Activated CD4-positive, alpha-beta T cell treated with anti-CD3 and anti-CD28 coated beads for 36 hours (primary cell): ENCODE measurements around the gene MAPK7. TPM values are rescaled to one million over a fixed set of nuclear protein-coding genes. Genes with fewer than 3 reads are reported as not detected.
A peak's percentile ranks its signal among the peaks of the same experiment; 100 is the strongest.

Experiments
- ATAC-seq: fragments of 200-7000 bp; cut with Tn5 transposase; one replicate; pipeline ENCODE4 v1.10.0; 2021; ENCODE audit warnings: mild to moderate bottlenecking, moderate library complexity
- CTCF ChIA-PET: fragments of 350-600 bp; sonication (Branson Sonifier 250); formaldehyde crosslinking; loops from one replicate; lab custom pipeline; 2021; ENCODE audit warnings: antibody characterized with exemption; lab: Charles Lee
- POLR2A ChIA-PET: fragments of 350-600 bp; sonication (Branson Sonifier 250); formaldehyde crosslinking; loops from one replicate; lab custom pipeline; 2021; ENCODE audit warnings: antibody characterized with exemption, inconsistent platforms; lab: Charles Lee
- DNase-seq: peaks from one replicate; pipeline ENCODE4 v3.0.0-alpha.2; 2020
- H3K27ac Mint-ChIP-seq: one replicate; pipeline ENCODE4 v1.8.0; 2021; ENCODE audit warnings: mixed read lengths
- H3K27me3 Mint-ChIP-seq: one replicate; pipeline ENCODE4 v1.8.0; 2021; ENCODE audit warnings: mixed read lengths
- H3K36me3 Mint-ChIP-seq: one replicate; pipeline ENCODE4 v1.8.0; 2021; ENCODE audit warnings: low read depth, mixed read lengths
- H3K4me1 Mint-ChIP-seq: one replicate; pipeline ENCODE4 v1.8.0; 2021; ENCODE audit warnings: mixed read lengths
- H3K4me3 Mint-ChIP-seq: one replicate; pipeline ENCODE4 v1.8.0; 2021; ENCODE audit warnings: mild to moderate bottlenecking, moderate library complexity, mixed read lengths
- H3K9me3 Mint-ChIP-seq: one replicate; pipeline ENCODE4 v1.8.0; 2021; ENCODE audit warnings: low read depth, mixed read lengths
- intact Hi-C, 2 experiments: fragments of 100-400 bp; cut with DNase I in 1 of 2; cut with micrococcal nuclease in 1 of 2; formaldehyde crosslinking; loops; one replicate each; pipeline versions ENCODE4 v1.14.2 to v1.15.1; 2022 to 2024; cut with DNase I, micrococcal nuclease
- total RNA-seq, 2 experiments: library from RNA; stranded (reverse); gene quantifications; one replicate each; pipeline ENCODE4 v1.2.3, GENCODE V29; 2021

Gene MAPK7
- total RNA-seq, 2 experiments from 2014 or later = 19.0 to 20.8 TPM

- H3K27ac Mint-ChIP-seq = no peak overlapping the region
- POLR2A ChIA-PET = no interaction called here
- CTCF ChIA-PET = no interaction called here
- no peaks in the 10 kb centered on the region for H3K9me3 Mint-ChIP-seq
- intact Hi-C loops = no loop called here
- no peaks in the 10 kb centered on the region for H3K36me3 Mint-ChIP-seq
- no peaks in the 10 kb centered on the region for H3K4me1 Mint-ChIP-seq
- H3K27me3 Mint-ChIP-seq = no peaks in the 10 kb centered on the region
- no peak overlapping the region for H3K4me3 Mint-ChIP-seq
- ATAC-seq = no peak
- no peak for DNase-seq
Observed at GRCh38 chr17:19404264-19404663, 26.0 kb downstream of the MAPK7 start.

DNA sequence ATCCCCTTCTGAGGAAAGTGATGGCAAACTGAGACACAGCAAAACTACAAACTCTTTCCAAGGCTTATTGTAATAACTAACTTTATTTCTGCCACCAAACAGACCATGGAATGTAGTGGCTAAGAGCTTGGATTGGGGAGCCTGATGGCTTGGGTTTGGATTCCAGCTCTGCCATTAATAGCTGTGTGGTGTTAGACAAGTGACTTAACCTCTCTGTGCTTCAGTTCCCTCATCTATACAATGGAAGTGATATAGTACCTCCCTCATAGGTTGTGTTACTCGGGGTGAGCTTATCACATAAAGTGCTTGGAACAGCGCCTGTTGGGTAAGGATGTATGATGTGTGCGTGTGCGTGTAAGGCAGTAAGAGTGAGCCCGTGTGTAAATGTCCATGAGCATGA lies 26.8 kb downstream of the MAPK7 start:
- Mint-ChIP-seq H3K27ac (no peak overlapping the region), H3K9me3 (no peaks in the 10 kb centered on the region), H3K4me3 (no peak overlapping the region), H3K27me3 (no peaks in the 10 kb centered on the region), H3K4me1 (no peaks in the 10 kb centered on the region), H3K36me3 (no peaks in the 10 kb centered on the region)
- ChIA-PET CTCF (no interaction called here), POLR2A (no interaction called here)
- ATAC-seq (no peak), DNase-seq (no peak)
- intact Hi-C loops = no loop called here

- Mint-ChIP-seq H3K36me3 (no peaks in the 10 kb centered on the region), H3K27me3 (no peaks in the 10 kb centered on the region), H3K4me3 (no peak overlapping the region), H3K27ac (no peak overlapping the region), H3K9me3 (no peaks in the 10 kb centered on the region), H3K4me1 (no peaks in the 10 kb centered on the region)
- no peak for DNase-seq
- ChIA-PET CTCF (interaction anchor here (0.6 kb wide), 1 partner anchor 11 kb away, joined by 3 read pairs; no protein-coding TSS in a partner anchor), POLR2A (no interaction called here)
- intact Hi-C loops = no loop called here
- ATAC-seq = no peak
Observed at GRCh38 chr17:19407601-19408345, 29.5 kb downstream of the MAPK7 start.

DNA sequence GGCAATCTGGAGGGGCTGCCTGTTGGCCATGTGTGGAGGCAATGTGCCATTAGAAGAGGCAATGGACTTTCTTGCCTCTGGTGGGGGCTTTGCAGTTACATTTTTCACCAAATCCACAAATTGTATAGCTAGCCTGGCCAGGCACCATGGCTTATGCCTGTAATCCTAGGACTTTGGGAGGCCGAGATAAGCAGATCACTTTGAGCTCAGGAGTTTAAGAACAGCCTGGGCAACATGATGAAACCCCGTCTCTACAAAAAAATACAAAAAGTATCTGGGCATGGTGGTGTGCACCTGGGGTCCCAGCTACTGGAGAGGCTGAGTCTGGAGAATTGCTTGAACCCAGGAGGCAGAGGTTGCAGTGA lies 30.0 kb downstream of the MAPK7 start:
- intact Hi-C loops = no loop called here
- H3K27me3 Mint-ChIP-seq = no peaks in the 10 kb centered on the region
- ATAC-seq (no peak), DNase-seq (no peak)
- ChIA-PET POLR2A (no interaction called here), CTCF (no interaction called here)
- no peak overlapping the region for H3K4me3 Mint-ChIP-seq
- no peak overlapping the region for H3K27ac Mint-ChIP-seq
- no peaks in the 10 kb centered on the region for H3K4me1 Mint-ChIP-seq
- H3K9me3 Mint-ChIP-seq = no peaks in the 10 kb centered on the region
- H3K36me3 Mint-ChIP-seq = no peaks in the 10 kb centered on the region

- Mint-ChIP-seq H3K9me3 (no peaks in the 10 kb centered on the region), H3K36me3 (no peaks in the 10 kb centered on the region), H3K27ac (no peak overlapping the region), H3K4me3 (no peak overlapping the region), H3K27me3 (no peaks in the 10 kb centered on the region), H3K4me1 (no peaks in the 10 kb centered on the region)
- DNase-seq (no peak), ATAC-seq (no peak)
- intact Hi-C loops = no loop called here
- CTCF ChIA-PET = no interaction called here
- POLR2A ChIA-PET = no interaction called here
Observed at GRCh38 chr17:19409066-19409465, 30.8 kb downstream of the MAPK7 start.

- Mint-ChIP-seq H3K4me1 (no peaks in the 10 kb centered on the region), H3K4me3 (no peak overlapping the region), H3K27me3 (no peaks in the 10 kb centered on the region), H3K36me3 (no peaks in the 10 kb centered on the region), H3K27ac (no peak overlapping the region), H3K9me3 (no peaks in the 10 kb centered on the region)
- DNase-seq (peak; percentile 47), ATAC-seq (peak; percentile 78)
- intact Hi-C loops = no loop called here
- CTCF ChIA-PET = no interaction called here
- POLR2A ChIA-PET = no interaction called here
Observed at GRCh38 chr17:19409509-19409908, 31.2 kb downstream of the MAPK7 start.

DNA sequence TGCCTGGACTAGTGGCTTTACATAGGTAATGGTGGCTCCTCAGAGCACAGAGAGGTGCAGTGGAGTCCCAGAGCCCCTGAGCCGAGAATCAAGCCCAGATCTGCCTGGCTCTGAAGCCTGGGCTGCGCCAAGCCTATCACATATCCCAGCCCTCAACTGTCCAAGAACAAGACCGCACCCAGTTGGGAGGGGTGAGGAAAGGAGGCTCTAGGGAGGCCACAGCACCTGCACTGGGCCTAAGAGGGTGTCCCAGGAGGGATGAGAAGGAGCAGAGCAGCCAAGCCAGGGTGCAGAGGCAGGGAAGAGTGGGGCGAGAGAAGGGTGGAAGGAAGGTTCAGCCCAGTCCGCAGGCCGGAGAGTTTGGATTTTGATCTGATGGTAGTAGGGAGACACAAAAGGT lies 31.8 kb downstream of the MAPK7 start:
- no peaks in the 10 kb centered on the region for H3K9me3 Mint-ChIP-seq
- H3K4me3 Mint-ChIP-seq = no peak overlapping the region
- CTCF ChIA-PET = no interaction called here
- ATAC-seq (no peak), DNase-seq (no peak)
- POLR2A ChIA-PET = no interaction called here
- intact Hi-C loops = no loop called here
- H3K36me3 Mint-ChIP-seq = no peaks in the 10 kb centered on the region
- H3K27ac Mint-ChIP-seq = no peak overlapping the region
- H3K4me1 Mint-ChIP-seq = no peaks in the 10 kb centered on the region
- H3K27me3 Mint-ChIP-seq = no peaks in the 10 kb centered on the region

GRCh38 chr17:19410875-19411620 lies 32.8 kb downstream of the MAPK7 start, which contains the start of gene RNF112:
Gene RNF112, plus strand, starts transcription at chr17:19411232. Its CDS starts 177 bp downstream, at chr17:19411409.
- Mint-ChIP-seq H3K9me3 (no peaks in the 10 kb centered on the region), H3K27me3 (no peaks in the 10 kb centered on the region), H3K4me3 (no peak within 1 kb of the TSS), H3K4me1 (no peaks in the 10 kb centered on the region), H3K27ac (no peak within 1 kb of the TSS), H3K36me3 (no peaks in the 10 kb centered on the region)
- CTCF ChIA-PET = no interaction called here
- POLR2A ChIA-PET = interaction anchor here (0.6 kb wide), 1 partner anchor 12 kb away, joined by 3 read pairs; no protein-coding TSS in a partner anchor
- ATAC-seq (no peak), DNase-seq (no peak)
- intact Hi-C loops = no loop called here

GRCh38 chr17:19411631-19412030 lies 33.3 kb downstream of the MAPK7 start:
- CTCF ChIA-PET = no interaction called here
- Mint-ChIP-seq H3K36me3 (no peaks in the 10 kb centered on the region), H3K27me3 (no peaks in the 10 kb centered on the region), H3K4me1 (no peaks in the 10 kb centered on the region), H3K9me3 (no peaks in the 10 kb centered on the region), H3K27ac (no peak overlapping the region), H3K4me3 (no peak overlapping the region)
- DNase-seq (no peak), ATAC-seq (no peak)
- intact Hi-C loops = no loop called here
- POLR2A ChIA-PET = interaction anchor here (0.6 kb wide), 1 partner anchor 11 kb away, joined by 3 read pairs; no protein-coding TSS in a partner anchor

DNA sequence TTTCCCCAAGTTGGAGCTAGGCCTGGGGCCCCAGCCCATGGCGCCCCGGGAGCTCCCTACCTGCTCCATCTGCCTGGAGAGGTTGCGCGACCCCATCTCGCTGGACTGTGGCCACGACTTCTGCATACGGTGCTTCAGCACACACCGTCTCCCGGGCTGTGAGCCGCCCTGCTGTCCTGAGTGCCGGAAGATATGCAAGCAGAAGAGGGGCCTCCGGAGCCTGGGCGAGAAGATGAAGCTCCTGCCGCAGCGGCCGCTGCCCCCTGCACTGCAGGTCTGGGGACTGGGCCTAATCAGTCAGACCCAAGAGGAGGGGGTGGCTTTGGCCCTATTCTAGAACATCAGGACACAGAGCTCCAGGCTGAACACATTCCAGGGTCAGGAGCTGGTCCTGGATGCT lies 34.2 kb downstream of the MAPK7 start:
- intact Hi-C loops = no loop called here
- no peak for DNase-seq
- Mint-ChIP-seq H3K27me3 (no peaks in the 10 kb centered on the region), H3K4me1 (peaks cover 2% of the 10 kb centered on the region), H3K27ac (no peak overlapping the region), H3K36me3 (no peaks in the 10 kb centered on the region), H3K4me3 (no peak overlapping the region), H3K9me3 (no peaks in the 10 kb centered on the region)
- POLR2A ChIA-PET = no interaction called here
- CTCF ChIA-PET = no interaction called here
- ATAC-seq = no peak

GRCh38 chr17:19412984-19413383 lies 34.7 kb downstream of the MAPK7 start:
- intact Hi-C loops = no loop called here
- ChIA-PET POLR2A (no interaction called here), CTCF (no interaction called here)
- H3K27ac Mint-ChIP-seq = no peak overlapping the region
- DNase-seq = no peak
- H3K36me3 Mint-ChIP-seq = no peaks in the 10 kb centered on the region
- H3K9me3 Mint-ChIP-seq = no peaks in the 10 kb centered on the region
- H3K4me1 Mint-ChIP-seq = peaks cover 6% of the 10 kb centered on the region
- H3K4me3 Mint-ChIP-seq = no peak overlapping the region
- ATAC-seq = no peak
- no peaks in the 10 kb centered on the region for H3K27me3 Mint-ChIP-seq

GRCh38 chr17:19413761-19414160 lies 35.5 kb downstream of the MAPK7 start:
- no peak for ATAC-seq
- ChIA-PET CTCF (no interaction called here), POLR2A (no interaction called here)
- Mint-ChIP-seq H3K27me3 (no peaks in the 10 kb centered on the region), H3K9me3 (no peaks in the 10 kb centered on the region), H3K4me1 (peaks cover 14% of the 10 kb centered on the region), H3K36me3 (no peaks in the 10 kb centered on the region), H3K4me3 (no peak overlapping the region), H3K27ac (no peak overlapping the region)
- DNase-seq = no peak
- intact Hi-C loops = no loop called here
